Calu3 (cell line): ENCODE measurements around the gene SLC25A14. TPM values are rescaled to one million over a fixed set of nuclear protein-coding genes. Genes with fewer than 3 reads are reported as not detected.
"Not testable (repeated sequence)": the region's sequence is repeated elsewhere in the genome, so short reads cannot be mapped to it uniquely, and the experiment has no call there.

Experiments
- BruUV-seq: library from RNA; stranded (reverse); fragments of 400-500 nt; replicated peaks from 2 replicates; lab custom pipeline; 2021; lab: Mats Ljungman, UMichigan
- CTCF ChIA-PET: fragments of 300-600 bp; sonication (Branson Sonifier 250); formaldehyde crosslinking; loops from one replicate; lab custom pipeline; 2022; ENCODE audit warnings: antibody characterized with exemption; lab: Charles Lee
- DNase-seq: peaks from one replicate; pipeline ENCODE4 v3.0.0; 2022
- H3K27ac Mint-ChIP-seq: one replicate; pipeline ENCODE4 v1.8.0; 2022; ENCODE audit warnings: mixed read lengths; ENCODE audit not compliant: unreplicated experiment
- H3K27me3 Mint-ChIP-seq: one replicate; pipeline ENCODE4 v1.8.0; 2022; ENCODE audit warnings: mixed read lengths; ENCODE audit not compliant: unreplicated experiment
- H3K36me3 Mint-ChIP-seq: one replicate; pipeline ENCODE4 v1.8.0; 2022; ENCODE audit warnings: mild to moderate bottlenecking, moderate library complexity, mixed read lengths; ENCODE audit not compliant: insufficient read depth, unreplicated experiment
- H3K4me1 Mint-ChIP-seq: one replicate; pipeline ENCODE4 v1.8.0; 2022; ENCODE audit warnings: mild to moderate bottlenecking, low read depth, mixed read lengths; ENCODE audit not compliant: unreplicated experiment
- H3K4me3 Mint-ChIP-seq: one replicate; pipeline ENCODE4 v1.8.0; 2022; ENCODE audit warnings: mild to moderate bottlenecking, low read depth, moderate library complexity, mixed read lengths; ENCODE audit not compliant: unreplicated experiment
- H3K9me3 Mint-ChIP-seq: one replicate; pipeline ENCODE4 v1.8.0; 2022; ENCODE audit warnings: low read depth, mixed read lengths; ENCODE audit not compliant: unreplicated experiment
- CTCF ChIP-seq: fragments of 200-600 bp; IDR thresholded peaks from one replicate; pipeline ENCODE4 v1.8.0; 2022; ENCODE audit warnings: antibody characterized with exemption; ENCODE audit not compliant: unreplicated experiment
- intact Hi-C: fragments of 100-400 bp; cut with micrococcal nuclease; formaldehyde crosslinking; loops from one replicate; pipeline ENCODE4 v1.10.0; 2022; ENCODE audit not compliant: unreplicated experiment
- total RNA-seq: library from RNA; stranded (reverse); gene quantifications from 2 replicates; pipeline ENCODE4 v1.2.3, GENCODE V29; 2022

Gene SLC25A14
- total RNA-seq, 1 experiment from 2014 or later: 15.4 TPM

DNA sequence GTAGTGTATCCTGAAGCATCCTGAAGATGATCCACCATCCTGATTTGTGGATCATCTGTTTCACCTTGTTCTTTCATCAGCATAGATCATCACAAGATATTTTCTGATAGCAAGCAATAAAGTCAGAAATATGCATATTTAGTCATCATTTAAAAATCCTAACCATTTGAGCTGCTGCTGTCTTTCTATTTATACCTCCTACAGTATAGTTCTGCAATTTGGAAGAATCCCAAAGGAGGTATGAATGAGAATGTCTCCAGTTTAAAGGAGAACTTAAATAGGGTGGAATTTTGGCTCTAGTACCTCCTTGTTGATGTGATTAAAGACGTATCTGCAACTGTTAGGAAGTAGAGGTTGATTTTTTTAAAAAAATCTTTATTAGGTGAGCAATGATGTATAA is 7.6 kb downstream of the SLC25A14 start:
- CTCF ChIA-PET: no interaction called here
- TF ChIP-seq CTCF: no peak
- no TSS peak for BruUV-seq
- Mint-ChIP-seq H3K36me3 (no peaks in the 10 kb centered on the region), H3K27ac (no peak overlapping the region), H3K27me3 (no peaks in the 10 kb centered on the region), H3K9me3 (no peaks in the 10 kb centered on the region), H3K4me1 (no peaks in the 10 kb centered on the region), H3K4me3 (no peak overlapping the region)
- DNase-seq: no peak
- intact Hi-C loops: no loop called here

- Mint-ChIP-seq H3K27me3 (no peaks in the 10 kb centered on the region), H3K27ac (no peak overlapping the region), H3K4me1 (no peaks in the 10 kb centered on the region), H3K36me3 (no peaks in the 10 kb centered on the region), H3K9me3 (no peaks in the 10 kb centered on the region), H3K4me3 (no peak overlapping the region)
- CTCF ChIA-PET: no interaction called here
- TF ChIP-seq CTCF: no peak
- no peak for DNase-seq
- intact Hi-C loops: no loop called here
- no TSS peak for BruUV-seq
Observed at GRCh38 chrX:130351567-130351966, 11.8 kb downstream of the SLC25A14 start.

- DNase-seq, H3K27ac Mint-ChIP-seq, intact Hi-C loops, H3K9me3 Mint-ChIP-seq, BruUV-seq, H3K36me3 Mint-ChIP-seq, CTCF ChIA-PET, H3K4me1 Mint-ChIP-seq, H3K4me3 Mint-ChIP-seq, H3K27me3 Mint-ChIP-seq: not testable (repeated sequence)
Observed at GRCh38 chrX:130352050-130352449, 12.3 kb downstream of the SLC25A14 start.

DNA sequence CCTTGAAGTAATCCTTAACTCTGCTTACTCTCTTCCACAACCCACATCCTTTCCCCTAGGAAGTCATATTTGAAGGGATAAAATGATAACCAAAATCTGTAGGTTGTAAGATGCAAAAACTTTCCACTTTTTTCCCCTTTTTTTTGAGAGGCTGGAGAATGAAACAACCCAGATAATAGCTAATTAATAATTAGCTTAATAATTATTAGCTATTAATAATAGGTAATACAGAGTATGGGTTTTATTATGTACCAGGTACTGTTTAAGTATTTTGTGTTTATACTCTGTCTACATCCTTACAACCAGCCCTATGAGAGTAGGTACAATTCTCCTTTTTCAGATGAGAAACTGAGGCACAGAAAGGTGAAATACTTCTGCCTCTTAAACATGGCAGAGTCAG is 36.4 kb downstream of the SLC25A14 start:
- Mint-ChIP-seq H3K4me1 (no peaks in the 10 kb centered on the region), H3K4me3 (no peak overlapping the region), H3K27ac (no peak overlapping the region), H3K27me3 (no peaks in the 10 kb centered on the region), H3K9me3 (no peaks in the 10 kb centered on the region), H3K36me3 (no peaks in the 10 kb centered on the region)
- intact Hi-C loops: no loop called here
- TF ChIP-seq CTCF: no peak
- DNase-seq: no peak
- BruUV-seq: no TSS peak
- CTCF ChIA-PET: no interaction called here

DNA sequence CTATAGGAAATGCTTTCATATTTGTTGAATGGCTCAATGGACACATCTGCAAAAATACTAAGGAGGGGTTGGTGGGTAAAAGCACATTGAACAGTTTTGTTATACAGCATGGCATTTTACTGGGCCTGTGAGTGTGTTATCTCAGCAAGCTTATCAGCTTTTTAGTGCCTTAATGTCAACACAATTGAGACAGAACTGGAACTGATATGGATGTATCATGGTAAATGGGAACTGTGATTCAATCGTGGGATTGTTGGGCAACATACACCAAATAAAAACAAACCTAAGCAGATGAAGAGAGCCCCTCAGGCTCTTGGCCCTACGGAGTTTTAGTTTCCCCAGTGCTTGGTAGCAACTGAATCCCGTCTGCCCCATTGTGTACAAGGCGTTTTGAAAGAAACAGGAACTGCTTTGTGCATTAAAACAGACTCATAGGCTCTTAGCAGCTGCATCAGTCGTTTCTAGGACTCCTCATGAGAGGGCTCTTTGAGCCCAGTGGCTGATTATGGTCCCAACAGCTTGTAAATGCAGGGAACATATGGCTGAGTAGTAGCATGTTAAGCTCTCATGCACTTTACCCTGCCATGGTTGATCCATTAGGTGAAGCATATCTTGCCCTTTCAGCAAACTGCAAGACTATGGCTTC is 38.4 kb downstream of the SLC25A14 start:
- Mint-ChIP-seq H3K4me3 (no peak overlapping the region), H3K27ac (no peak overlapping the region), H3K9me3 (no peaks in the 10 kb centered on the region), H3K36me3 (no peaks in the 10 kb centered on the region), H3K4me1 (no peaks in the 10 kb centered on the region), H3K27me3 (peaks cover 14% of the 10 kb centered on the region)
- BruUV-seq: no TSS peak
- DNase-seq: no peak
- intact Hi-C loops: no loop called here
- no peak for TF ChIP-seq CTCF
- CTCF ChIA-PET: interaction anchor here (0.6 kb wide), 1 partner anchor 48 kb away, joined by 4 read pairs; no protein-coding TSS in a partner anchor
